SK-N-SH (cell line): ENCODE data around the gene BCO1.

Experiments
- EP300 ChIP-seq, 2 experiments: IDR thresholded peaks; 2 replicates each; pipeline versions ENCODE4 v1.4.0 to v1.6.1; 2012; ENCODE audit warnings: borderline replicate concordance in 1 of 2, low read depth in 1 of 2, low read length in 1 of 2
- MAX ChIP-seq: IDR thresholded peaks from 2 replicates; pipeline ENCODE4 v1.4.0; 2012; ENCODE audit warnings: low read depth
- MXI1 ChIP-seq: IDR thresholded peaks from 2 replicates; pipeline ENCODE4 v1.6.1; 2012; ENCODE audit warnings: mild to moderate bottlenecking, low read depth, low read length, improper control_type of control experiment
- POLR2AphosphoS5 ChIP-seq: IDR thresholded peaks from 2 replicates; pipeline ENCODE4 v1.6.1; 2012; ENCODE audit warnings: low read depth, low read length
- RCOR1 ChIP-seq: fragments of 150-350 bp; IDR thresholded peaks from 2 replicates; pipeline ENCODE4 v1.6.1; 2017; ENCODE audit warnings: antibody characterized with exemption, low read length
- TF ChIP-seq, protein P1 (sequence below): fragments of 150-350 bp; IDR thresholded peaks from 2 replicates; pipeline ENCODE4 v1.6.1; 2017; ENCODE audit warnings: antibody characterized with exemption, low read length, low read depth, borderline replicate concordance
- TF ChIP-seq, protein P2 (sequence below): fragments of 200-600 bp; sonication (generic); IDR thresholded peaks from 2 replicates; pipeline ENCODE4 v1.6.1; 2017; ENCODE audit warnings: antibody characterized with exemption, mild to moderate bottlenecking, moderate library complexity

DNA sequence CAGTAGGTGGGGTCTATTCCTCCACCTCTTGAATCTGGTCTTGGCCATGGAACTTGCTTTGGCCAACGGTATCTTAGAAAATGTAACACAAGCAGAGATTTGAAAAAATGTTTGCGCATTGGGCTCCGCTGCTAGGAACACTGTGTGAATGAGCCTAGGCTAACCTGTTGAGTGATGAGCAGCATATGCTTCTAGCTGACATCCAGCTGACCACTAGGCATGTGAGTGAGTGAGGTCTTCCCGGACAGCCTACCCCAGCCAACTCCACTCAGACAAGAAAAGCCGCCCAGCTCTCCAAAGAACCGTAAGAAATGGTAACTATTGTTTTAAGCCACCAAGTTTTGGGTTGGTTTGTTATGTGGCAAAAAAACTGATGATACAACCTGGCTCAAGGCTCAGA, 31.4 kb upstream of the BCO1 start:
- TF ChIP-seq MAX (no peak), MXI1 (no peak), POLR2AphosphoS5 (no peak), EP300 (IDR thresholded peaks at IDR 0.05; ENCODE audit: borderline replicate concordance in 1 of 2, low read depth in 1 of 2, low read length in 1 of 2) (no peak), RCOR1 (no peak)
- TF ChIP-seq, protein P1, sequence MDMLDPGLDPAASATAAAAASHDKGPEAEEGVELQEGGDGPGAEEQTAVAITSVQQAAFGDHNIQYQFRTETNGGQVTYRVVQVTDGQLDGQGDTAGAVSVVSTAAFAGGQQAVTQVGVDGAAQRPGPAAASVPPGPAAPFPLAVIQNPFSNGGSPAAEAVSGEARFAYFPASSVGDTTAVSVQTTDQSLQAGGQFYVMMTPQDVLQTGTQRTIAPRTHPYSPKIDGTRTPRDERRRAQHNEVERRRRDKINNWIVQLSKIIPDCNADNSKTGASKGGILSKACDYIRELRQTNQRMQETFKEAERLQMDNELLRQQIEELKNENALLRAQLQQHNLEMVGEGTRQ = no peak
- TF ChIP-seq, protein P2, sequence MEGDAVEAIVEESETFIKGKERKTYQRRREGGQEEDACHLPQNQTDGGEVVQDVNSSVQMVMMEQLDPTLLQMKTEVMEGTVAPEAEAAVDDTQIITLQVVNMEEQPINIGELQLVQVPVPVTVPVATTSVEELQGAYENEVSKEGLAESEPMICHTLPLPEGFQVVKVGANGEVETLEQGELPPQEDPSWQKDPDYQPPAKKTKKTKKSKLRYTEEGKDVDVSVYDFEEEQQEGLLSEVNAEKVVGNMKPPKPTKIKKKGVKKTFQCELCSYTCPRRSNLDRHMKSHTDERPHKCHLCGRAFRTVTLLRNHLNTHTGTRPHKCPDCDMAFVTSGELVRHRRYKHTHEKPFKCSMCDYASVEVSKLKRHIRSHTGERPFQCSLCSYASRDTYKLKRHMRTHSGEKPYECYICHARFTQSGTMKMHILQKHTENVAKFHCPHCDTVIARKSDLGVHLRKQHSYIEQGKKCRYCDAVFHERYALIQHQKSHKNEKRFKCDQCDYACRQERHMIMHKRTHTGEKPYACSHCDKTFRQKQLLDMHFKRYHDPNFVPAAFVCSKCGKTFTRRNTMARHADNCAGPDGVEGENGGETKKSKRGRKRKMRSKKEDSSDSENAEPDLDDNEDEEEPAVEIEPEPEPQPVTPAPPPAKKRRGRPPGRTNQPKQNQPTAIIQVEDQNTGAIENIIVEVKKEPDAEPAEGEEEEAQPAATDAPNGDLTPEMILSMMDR = no peak
